ENCODE results near the gene KRT77.

Gene KRT77

DNA sequence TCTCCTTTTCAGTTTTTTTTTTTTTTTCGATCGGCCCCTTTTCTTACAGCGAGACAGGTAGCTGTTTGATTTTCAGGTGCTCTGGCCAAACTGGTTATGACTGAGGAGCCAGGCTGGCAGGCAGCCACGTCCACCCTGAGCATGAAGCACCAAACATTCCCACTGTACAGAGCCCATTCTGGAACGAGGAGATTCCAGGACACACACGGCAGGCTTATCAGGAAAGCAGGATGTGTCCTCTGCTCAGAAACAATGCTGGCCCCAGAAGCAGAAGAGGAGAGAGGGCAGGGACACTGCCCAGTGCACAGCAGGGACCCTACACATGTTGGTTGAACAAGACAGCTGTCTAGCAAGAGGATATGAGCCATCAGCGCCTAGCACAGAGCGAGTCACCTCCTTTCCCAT is 47.6 kb downstream of the KRT77 start:
- DNase-seq (ENCODE audit: low read depth) = no peak

DNA sequence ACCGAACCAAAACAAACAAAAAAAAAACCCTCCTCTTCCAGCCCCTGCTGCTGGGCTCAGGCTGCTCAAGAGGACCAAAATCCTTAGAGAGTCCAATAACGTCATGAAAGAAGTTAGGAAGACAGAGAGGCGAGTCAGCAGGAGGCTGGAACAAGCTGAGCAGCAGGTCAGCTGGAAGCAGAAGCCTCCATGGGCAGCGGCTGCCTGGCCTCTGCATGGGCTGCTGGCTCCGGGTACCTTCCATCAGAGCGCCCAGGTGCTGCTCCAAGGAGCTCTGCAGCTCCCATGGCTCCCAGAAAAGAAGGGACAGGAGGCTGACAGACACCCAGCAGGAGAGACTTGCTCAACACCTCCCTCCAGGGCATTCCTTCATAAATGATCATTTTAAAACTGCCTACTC is 48.1 kb downstream of the KRT77 start:
- no peak for DNase-seq (ENCODE audit: low read depth)

DNA sequence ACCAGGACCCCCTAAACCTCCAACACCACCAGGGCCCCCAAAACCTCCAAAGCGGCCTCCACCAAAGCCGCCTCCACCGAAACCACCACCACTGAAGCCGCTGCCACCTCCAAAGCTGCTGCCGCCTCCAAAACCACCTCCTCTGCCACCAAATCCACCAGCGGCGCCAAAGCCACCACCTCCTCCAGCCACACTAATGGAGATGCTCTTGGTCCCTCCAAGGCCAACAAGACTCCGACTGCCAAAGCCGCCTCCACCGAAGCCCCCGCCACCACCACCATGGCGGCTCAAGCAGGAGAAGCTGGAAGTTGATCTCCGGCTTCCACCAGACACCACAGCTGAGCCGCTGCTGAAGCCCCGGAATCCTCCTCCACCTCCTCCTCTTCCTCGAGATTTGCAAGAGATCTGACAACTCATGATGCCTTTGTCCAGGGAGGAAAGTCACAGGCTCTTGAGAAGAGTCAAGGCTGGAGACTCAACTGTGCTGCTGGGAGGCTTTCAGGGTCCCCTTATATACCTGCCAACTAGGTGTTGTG is 51.5 kb downstream of the KRT77 start, which contains the start of gene KRT2:
KRT2 (minus strand) TSS at position 486 of the 536 bp plus-strand sequence; CDS start at position 417, 69 bp downstream.
- DNase-seq (ENCODE audit: low read depth) = no peak

DNA sequence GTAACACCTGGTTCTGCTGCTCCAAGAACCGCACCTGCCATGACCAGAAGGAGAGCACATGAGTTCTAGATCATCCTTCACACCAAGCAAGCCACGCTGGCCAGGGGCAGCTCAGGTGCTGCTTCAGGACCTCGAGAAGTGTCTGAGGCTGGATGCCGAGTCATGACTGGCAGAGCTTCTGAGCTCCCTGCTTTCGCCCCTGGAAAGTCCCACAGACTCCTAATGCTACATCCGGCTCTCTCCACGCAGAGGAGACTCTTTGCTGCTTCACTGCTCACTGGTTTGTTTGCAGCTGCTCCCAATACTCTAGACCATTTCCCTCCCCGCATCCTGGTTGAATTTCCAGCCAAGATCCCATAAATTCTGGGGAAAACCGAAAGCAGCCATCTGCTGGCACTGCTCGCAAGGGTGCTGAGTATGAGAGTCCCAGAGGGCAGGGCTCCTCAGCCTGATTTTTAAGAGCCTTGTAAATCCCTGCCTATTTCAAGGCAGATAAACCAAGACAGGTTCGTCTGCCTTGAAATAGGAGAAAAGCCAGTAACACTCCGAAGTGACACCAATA is 52.7 kb downstream of the KRT77 start:
- DNase-seq (ENCODE audit: low read depth) = no peak

DNA sequence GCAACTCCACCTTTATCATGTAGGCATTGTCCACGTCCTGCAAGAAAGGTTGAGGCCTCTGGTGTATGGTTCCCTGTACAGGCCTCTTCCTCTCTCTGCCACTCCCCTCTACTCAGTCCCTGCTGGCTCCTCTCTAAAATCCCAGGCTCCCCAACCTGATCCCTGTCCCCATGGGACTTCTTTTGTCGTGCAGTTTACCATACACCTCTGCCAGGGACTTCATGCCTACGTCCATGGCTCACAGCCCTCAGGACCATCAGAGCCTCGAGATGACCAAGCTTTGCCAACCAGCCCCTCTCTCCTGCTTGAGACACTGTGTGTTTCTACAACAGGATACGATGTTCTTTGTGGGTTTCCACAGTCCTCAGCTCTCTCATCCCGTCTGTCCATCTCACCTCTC is 54.3 kb downstream of the KRT77 start:
- no peak for DNase-seq (ENCODE audit: low read depth)

DNA sequence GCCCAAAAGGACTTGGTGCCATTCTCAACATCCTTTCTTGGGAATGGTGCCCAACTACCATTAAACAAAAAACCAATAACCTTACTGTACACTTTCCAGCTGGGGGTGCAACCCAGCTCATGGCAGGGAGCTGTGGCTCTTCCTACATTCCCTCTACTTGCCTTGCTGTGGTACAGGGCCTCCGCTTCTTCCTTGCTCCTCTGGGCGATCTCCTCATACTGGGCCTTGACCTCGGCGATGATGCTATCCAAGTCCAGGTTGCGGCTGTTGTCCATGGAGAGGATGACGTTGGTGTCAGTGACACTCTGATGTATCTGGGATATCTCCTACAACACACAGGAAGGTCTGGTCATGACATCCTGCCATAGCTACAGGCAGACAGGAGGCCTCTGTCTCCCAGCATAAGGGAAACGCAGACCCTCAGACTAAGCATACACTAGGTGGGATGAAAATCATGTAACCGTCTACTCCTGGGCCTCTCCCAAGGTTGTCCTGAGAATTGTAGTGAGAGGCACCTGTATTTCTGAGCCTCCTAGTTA is 55.2 kb downstream of the KRT77 start:
- DNase-seq (ENCODE audit: low read depth) = no peak

DNA sequence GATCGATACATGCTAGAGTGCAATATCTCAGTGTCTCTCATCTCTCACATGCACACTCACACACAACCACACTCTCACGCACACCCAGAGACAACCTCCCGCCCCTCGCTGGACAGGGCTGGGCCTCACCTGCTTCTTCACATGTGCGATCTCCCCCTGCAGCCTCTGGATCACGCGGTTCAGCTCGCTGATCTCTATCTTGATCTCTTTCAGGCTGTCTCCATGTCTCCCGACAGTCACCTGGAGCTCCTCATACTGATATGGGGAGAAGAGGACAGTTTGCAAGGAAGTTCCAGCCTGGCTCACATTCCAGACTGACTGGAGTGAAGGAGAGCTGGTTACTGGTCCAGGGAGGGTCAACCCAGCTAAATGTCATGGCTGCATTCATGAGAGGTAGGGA is 55.7 kb downstream of the KRT77 start:
- no peak for DNase-seq (ENCODE audit: low read depth)

DNA sequence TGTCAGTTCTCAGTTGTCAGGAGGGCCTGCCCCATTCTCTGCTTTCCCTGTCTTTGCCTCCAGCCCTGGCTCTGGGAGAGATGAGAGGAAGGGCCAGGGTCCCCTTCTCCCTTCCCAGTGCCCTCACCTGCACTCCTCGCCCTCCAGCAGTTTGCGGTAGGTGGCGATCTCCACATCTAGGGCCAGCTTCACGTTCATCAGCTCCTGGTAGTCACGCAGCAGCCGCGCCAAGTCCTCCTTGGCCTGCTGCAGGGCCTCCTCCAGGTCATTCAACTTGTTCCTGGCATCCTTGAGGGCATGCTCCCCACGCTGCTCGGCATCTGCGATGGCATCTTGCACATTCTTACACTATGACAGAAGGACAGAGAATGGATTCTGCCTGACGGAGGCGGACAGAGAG is 56.7 kb downstream of the KRT77 start:
- no peak for DNase-seq (ENCODE audit: low read depth)

DNA sequence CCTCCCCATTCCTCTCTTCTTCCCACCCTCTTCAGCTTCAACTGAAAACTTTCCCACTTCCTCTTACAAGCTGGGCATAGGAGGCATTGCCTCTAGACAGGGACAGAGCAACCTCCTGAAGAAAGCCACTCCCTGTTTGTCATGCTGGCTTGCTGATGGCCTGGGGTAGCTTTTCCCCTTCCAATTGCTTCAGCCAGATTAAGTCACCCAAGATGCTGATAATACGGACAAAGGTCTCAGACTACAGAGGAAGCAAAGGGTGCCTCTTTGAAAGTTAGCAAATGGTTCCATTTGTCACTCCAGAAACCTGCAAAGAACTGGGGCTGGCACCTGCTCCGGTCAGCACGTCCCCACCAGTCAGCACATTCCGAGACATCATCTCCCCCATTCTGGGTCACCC is 57.3 kb downstream of the KRT77 start:
- no peak for DNase-seq (ENCODE audit: low read depth)

DNA sequence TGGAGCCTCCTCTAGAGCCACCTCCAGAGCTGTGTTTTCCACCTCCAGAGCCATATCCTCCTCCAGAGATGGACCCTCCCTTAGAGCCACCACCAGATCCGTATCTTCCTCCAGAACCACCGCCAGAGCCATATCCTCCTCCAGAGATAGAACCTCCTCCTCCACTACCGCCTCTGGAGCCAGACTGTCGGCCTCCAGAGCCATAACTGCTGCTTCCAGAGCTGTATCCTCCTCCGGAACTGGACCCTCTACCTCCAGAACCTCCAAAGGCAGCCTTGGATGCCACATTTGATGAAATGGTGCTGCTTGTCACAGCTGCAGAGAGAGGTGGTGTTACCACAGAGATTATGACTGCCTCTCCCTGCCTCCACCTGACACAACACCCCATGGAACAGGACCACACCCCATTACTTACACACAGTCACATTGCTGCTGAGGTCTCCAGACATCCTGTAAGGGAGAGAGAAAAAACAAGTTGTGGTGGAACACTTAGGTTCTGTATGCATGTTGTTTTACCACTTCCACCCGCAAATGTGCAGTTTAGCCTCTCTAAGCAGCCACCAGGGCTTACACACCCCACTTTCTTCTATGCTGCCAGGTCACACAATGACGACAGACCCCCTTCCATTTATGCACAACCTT is 58.1 kb downstream of the KRT77 start:
- no peak for DNase-seq (ENCODE audit: low read depth)

DNA sequence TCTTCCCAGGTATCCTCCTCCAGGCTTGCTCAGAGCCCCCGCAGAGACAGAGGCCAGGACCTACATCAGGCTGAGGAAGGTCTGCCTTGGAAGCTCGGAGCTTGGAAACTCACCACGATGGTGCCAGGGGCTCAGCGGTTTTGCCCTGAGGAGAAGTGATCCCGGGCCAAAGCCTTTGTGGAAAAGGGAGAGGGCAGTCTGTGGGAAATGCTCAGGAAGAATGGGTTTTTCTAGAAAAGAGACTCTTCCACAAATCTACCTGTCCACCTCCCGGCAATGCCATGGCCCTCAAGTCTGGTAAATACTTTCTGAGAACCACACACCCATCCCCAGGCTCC is 59.3 kb downstream of the KRT77 start:
- no peak for DNase-seq (ENCODE audit: low read depth)

DNA sequence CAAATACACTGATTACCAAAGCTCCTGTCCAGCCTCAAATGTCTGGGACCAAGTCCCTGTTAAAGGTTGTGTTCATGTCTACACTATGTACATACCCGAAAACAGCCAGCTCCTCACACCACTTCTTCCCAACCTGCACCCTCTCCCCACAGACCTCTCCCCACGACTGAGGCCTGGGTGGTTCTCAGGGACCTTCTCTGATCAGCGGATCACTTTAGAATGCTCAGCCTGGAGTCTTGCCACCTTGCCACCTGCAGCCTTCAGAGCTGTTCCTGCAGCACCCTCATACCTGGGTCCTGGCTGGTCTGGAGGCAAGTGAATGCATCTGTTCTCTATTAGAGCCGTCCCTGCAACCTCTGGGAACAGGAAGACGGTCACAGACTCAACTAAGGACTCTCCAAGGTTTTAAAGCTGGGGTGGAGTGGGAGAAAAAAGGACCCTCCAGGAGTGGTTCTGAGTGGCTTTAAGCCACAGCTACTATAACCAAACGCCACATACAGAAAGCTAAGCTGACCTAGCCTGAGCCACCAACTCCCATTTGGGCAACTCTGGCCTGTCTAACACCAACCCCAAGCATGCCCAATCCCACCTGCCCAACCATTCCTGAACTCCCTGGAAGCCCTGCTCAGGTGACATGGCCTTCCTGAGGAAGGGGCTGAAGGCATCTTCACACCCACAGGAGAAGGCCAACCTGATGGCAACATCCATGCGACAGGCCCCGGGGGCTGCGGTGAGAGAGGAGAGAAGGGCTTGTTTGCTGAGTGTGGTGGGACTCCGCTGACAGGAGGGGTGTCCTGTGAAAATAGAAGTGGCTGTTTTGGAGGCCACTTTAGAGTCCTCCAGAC is 59.9 kb downstream of the KRT77 start:
- DNase-seq (ENCODE audit: low read depth) = no peak

DNA sequence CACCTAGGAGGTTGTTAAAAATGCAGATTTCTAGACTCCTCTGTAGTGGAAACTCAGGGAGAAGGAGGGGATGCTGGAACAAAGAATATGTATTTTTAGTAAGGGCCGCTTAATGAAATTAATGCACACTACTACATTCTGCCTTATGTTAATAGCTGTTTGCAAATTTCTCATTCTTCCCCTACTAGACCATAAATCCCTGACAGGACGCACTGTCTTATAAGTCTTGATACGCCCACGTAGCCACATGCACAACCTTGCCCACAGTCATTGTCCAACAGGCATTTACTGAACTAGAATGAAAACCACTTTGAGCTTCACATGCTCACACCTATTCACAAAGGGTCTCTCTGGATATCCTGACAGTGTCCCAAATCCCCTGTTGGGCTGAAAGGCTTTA is 61.9 kb downstream of the KRT77 start:
- no peak for DNase-seq (ENCODE audit: low read depth)

Measured in CMK (cell line).